ENCODE measurements around the gene CFL1. TPM values are rescaled to one million over a fixed set of nuclear protein-coding genes. Genes with fewer than 3 reads are reported as not detected.
A peak's percentile ranks its signal among the peaks of the same experiment; 100 is the strongest.

The CFL1 gene
- total and polyA plus RNA-seq, 12 donors: 159 to 962 (median 320) TPM

DNA sequence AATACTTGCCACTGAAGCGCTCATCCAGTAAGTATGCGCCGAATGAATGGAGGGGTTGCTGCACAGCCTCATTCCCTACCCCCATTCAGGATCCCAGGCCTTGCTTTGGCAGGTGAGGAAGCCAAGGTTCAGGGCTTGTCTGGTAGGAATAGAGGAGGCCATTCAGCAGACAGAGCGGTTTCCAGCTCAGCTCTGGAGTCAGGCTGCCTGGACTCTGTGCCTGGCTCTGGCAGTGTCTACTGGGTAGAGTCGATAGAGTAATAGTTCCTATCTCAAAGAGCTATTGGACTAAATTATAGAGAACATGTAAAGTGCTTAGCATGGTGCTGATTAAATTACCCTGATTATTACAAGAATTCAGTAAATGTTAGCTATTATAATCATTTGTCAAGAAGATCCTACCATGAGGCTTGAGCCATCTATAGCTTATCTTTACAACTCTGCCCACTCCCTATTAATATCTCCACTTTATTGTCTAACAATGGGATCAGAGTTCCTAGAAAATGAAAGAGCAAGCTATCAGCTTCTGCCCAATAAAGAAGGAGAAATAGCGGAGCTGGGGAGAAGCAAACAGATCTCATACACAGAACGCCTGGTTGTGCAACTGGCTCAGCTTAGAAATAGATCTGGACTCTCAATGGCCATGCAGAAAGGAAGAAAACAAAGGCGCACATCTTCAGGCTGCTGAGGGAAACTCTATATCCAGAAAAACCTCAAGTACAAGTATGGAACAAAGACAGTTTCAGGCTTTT is 30.8 kb downstream of the CFL1 start:
- no peak for TF ChIP-seq CTCF (IDR thresholded peaks at IDR 0.05)
- 86 to 92% methylated on average over 8 of the region's 8 CpGs for WGBS, 2 donors
- ATAC-seq (no peak), DNase-seq (no peak)
- no peak overlapping the region for H3K27ac ChIP-seq
- no peak overlapping the region for H3K4me3 ChIP-seq
- H3K36me3 ChIP-seq: no peaks in the 10 kb centered on the region
- H3K27me3 ChIP-seq: peaks cover 0 to 4% (median 0%) of the 10 kb centered on the region in 7 donors
- intact Hi-C loops (cut with DNase I): no loop called here
- H3K9me3 ChIP-seq: no peaks in the 10 kb centered on the region
- no peaks in the 10 kb centered on the region for H3K4me1 ChIP-seq

- no peaks in the 10 kb centered on the region for H3K36me3 ChIP-seq
- H3K9me3 ChIP-seq: no peaks in the 10 kb centered on the region
- 81 to 83% methylated on average over 15 of the region's 15 CpGs for WGBS, 2 donors
- no peak for TF ChIP-seq CTCF (IDR thresholded peaks at IDR 0.05)
- H3K4me3 ChIP-seq: no peak overlapping the region
- no peak for DNase-seq
- H3K27ac ChIP-seq: no peak overlapping the region
- H3K27me3 ChIP-seq: no peaks in the 10 kb centered on the region
- H3K4me1 ChIP-seq: peaks cover 0 to 4% (median 0%) of the 10 kb centered on the region in 9 donors
- intact Hi-C loops (cut with DNase I): no loop called here
- no peak for ATAC-seq
Measured at GRCh38 chr11:65822776-65823528, 35.0 kb downstream of the CFL1 start.

DNA sequence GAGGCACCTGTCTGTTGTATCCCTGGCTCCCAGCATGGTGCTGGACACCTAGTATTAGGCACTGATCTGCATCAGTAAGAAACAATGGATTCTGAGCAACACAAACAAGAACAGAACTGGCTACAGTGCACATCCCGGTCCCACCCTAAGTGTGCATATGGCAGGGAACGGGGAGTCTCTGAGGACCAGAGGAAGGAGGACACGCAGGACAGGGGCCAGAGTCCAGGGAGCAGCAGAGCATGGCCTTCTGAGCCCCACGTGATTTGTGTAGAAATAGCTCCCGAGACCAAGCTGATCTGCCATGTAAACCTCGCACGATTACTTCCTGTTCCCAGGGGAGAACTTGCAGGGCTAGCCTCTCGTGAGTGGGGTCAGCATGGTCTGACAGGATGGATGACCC is 36.9 kb downstream of the CFL1 start:
- Histone ChIP-seq H3K36me3 (no peaks in the 10 kb centered on the region), H3K4me1 (peaks cover 0 to 14% (median 8%) of the 10 kb centered on the region in 9 donors), H3K27ac (no peak overlapping the region), H3K4me3 (no peak overlapping the region), H3K27me3 (no peaks in the 10 kb centered on the region), H3K9me3 (no peaks in the 10 kb centered on the region)
- ATAC-seq (no peak), DNase-seq (no peak)
- TF ChIP-seq CTCF (IDR thresholded peaks at IDR 0.05): no peak
- intact Hi-C loops (cut with DNase I): no loop called here
- WGBS, 2 donors: 50 to 56% methylated on average over 8 of the region's 8 CpGs

GRCh38 chr11:65817835-65818680 is 39.9 kb downstream of the CFL1 start:
- 6 to 7% methylated on average over 61 to 74 of the region's 74 CpGs for WGBS, 2 donors
- DNase-seq: peak; percentile 94 to 97
- intact Hi-C loops (cut with DNase I): loop anchor here (1.0 to 10.0 kb wide), 12 partner anchors 36 to 193 kb away; partner anchors contain the start of genes AP5B1 (in 8 of the 10) and KAT5 (in 1 of the 10)
- peaks cover 0 to 7% (median 0%) of the 10 kb centered on the region in 9 donors for H3K36me3 ChIP-seq
- no peaks in the 10 kb centered on the region for H3K27me3 ChIP-seq
- TF ChIP-seq CTCF (IDR thresholded peaks at IDR 0.05): peak; percentile 99 to 100 (median 100)
- peak overlapping the region in 9 of 10 donors; percentile 12 to 84 (median 59) for H3K27ac ChIP-seq
- H3K4me1 ChIP-seq: peaks cover 0 to 26% (median 9%) of the 10 kb centered on the region in 9 donors
- no peaks in the 10 kb centered on the region for H3K9me3 ChIP-seq
- peak overlapping the region; percentile 23 to 75 (median 62) for H3K4me3 ChIP-seq
- ATAC-seq: peak; percentile 92 to 97 (median 96)
